ACC112 (cell line): Measurements from ENCODE around the gene RASL12.

Experiments
- H2AFZ ChIP-seq: fragments of 200-600 bp; sonication (generic); one replicate; pipeline ENCODE4 v1.6.0; 2017; ENCODE audit warnings: antibody characterized with exemption, low read length; ENCODE audit not compliant: unreplicated experiment
- H3K27ac ChIP-seq: fragments of 200-600 bp; sonication (generic); 2 replicates; pipeline ENCODE4 v1.5.1; 2014; ENCODE audit warnings: low read depth, mild to moderate bottlenecking, antibody characterized with exemption, low read length, moderate library complexity
- H3K27me3 ChIP-seq: fragments of 200-600 bp; sonication (generic); 2 replicates; pipeline ENCODE4 v1.6.1; 2014; ENCODE audit warnings: mild to moderate bottlenecking, antibody characterized with exemption, low read length, moderate library complexity, mixed read lengths; ENCODE audit not compliant: insufficient read depth
- H3K36me3 ChIP-seq: fragments of 200-600 bp; sonication (generic); 2 replicates; pipeline ENCODE4 v1.6.1; 2016; ENCODE audit warnings: mild to moderate bottlenecking, antibody characterized with exemption, low read length, moderate library complexity, mixed read lengths; ENCODE audit not compliant: insufficient read depth
- H3K4me1 ChIP-seq: fragments of 200-600 bp; sonication (generic); one replicate; pipeline ENCODE4 v1.6.1; 2016; ENCODE audit warnings: low read length, mixed read lengths; ENCODE audit not compliant: insufficient read depth, unreplicated experiment, control insufficient read depth
- H3K4me3 ChIP-seq: fragments of 200-600 bp; sonication (generic); 2 replicates; pipeline ENCODE4 v1.5.1; 2014; ENCODE audit warnings: mild to moderate bottlenecking, low read depth, low read length
- H3K79me2 ChIP-seq: fragments of 200-600 bp; sonication (generic); one replicate; pipeline ENCODE4 v1.6.0; 2016; ENCODE audit warnings: low read length; ENCODE audit not compliant: control insufficient read depth, unreplicated experiment, insufficient read depth

RASL12 gene

GRCh38 chr15:65084500-65085206, 16.9 kb upstream of the RASL12 start:
- H3K79me2 ChIP-seq = no peaks in the 10 kb centered on the region
- H3K4me1 ChIP-seq = peaks cover 4% of the 10 kb centered on the region
- H2AFZ ChIP-seq = no peak overlapping the region
- H3K27me3 ChIP-seq = peaks cover 24% of the 10 kb centered on the region
- no peak overlapping the region for H3K4me3 ChIP-seq
- H3K36me3 ChIP-seq = no peaks in the 10 kb centered on the region
- H3K27ac ChIP-seq = no peak overlapping the region

GRCh38 chr15:65083262-65083701, 15.5 kb upstream of the RASL12 start:
- H3K27ac ChIP-seq = no peak overlapping the region
- H3K4me1 ChIP-seq = peaks cover 4% of the 10 kb centered on the region
- H3K36me3 ChIP-seq = no peaks in the 10 kb centered on the region
- H2AFZ ChIP-seq = no peak overlapping the region
- no peak overlapping the region for H3K4me3 ChIP-seq
- no peaks in the 10 kb centered on the region for H3K79me2 ChIP-seq
- H3K27me3 ChIP-seq = peaks cover 24% of the 10 kb centered on the region

GRCh38 chr15:65082303-65082953, 14.6 kb upstream of the RASL12 start:
- Histone ChIP-seq H2AFZ (no peak overlapping the region), H3K4me3 (no peak overlapping the region)

GRCh38 chr15:65081758-65082157, 14.0 kb upstream of the RASL12 start:
- H3K27me3 ChIP-seq = peaks cover 30% of the 10 kb centered on the region
- peaks cover 4% of the 10 kb centered on the region for H3K4me1 ChIP-seq
- no peak overlapping the region for H2AFZ ChIP-seq
- H3K36me3 ChIP-seq = no peaks in the 10 kb centered on the region
- H3K27ac ChIP-seq = no peak overlapping the region
- no peaks in the 10 kb centered on the region for H3K79me2 ChIP-seq
- H3K4me3 ChIP-seq = no peak overlapping the region

More at GRCh38 chr15:65082303-65082953, 14.6 kb upstream of the RASL12 start:
- peaks cover 28% of the 10 kb centered on the region for H3K27me3 ChIP-seq
- no peaks in the 10 kb centered on the region for H3K79me2 ChIP-seq
- H3K36me3 ChIP-seq = no peaks in the 10 kb centered on the region
- H3K4me1 ChIP-seq = peaks cover 4% of the 10 kb centered on the region
- no peak overlapping the region for H3K27ac ChIP-seq

- no peak overlapping the region for H2AFZ ChIP-seq
- H3K27ac ChIP-seq = no peak overlapping the region
- peaks cover 30% of the 10 kb centered on the region for H3K27me3 ChIP-seq
- H3K4me3 ChIP-seq = no peak overlapping the region
- no peaks in the 10 kb centered on the region for H3K79me2 ChIP-seq
- H3K4me1 ChIP-seq = peaks cover 4% of the 10 kb centered on the region
- H3K36me3 ChIP-seq = no peaks in the 10 kb centered on the region
Measured at GRCh38 chr15:65081270-65081669, 13.5 kb upstream of the RASL12 start.

- Histone ChIP-seq H2AFZ (no peak overlapping the region), H3K4me1 (peaks cover 2% of the 10 kb centered on the region), H3K36me3 (no peaks in the 10 kb centered on the region), H3K27me3 (peaks cover 30% of the 10 kb centered on the region), H3K27ac (no peak overlapping the region), H3K79me2 (no peaks in the 10 kb centered on the region), H3K4me3 (no peak overlapping the region)
Measured at GRCh38 chr15:65079580-65079979, 11.8 kb upstream of the RASL12 start.

- no peaks in the 10 kb centered on the region for H3K36me3 ChIP-seq
- peaks cover 23% of the 10 kb centered on the region for H3K27me3 ChIP-seq
- H3K79me2 ChIP-seq = no peaks in the 10 kb centered on the region
- no peak overlapping the region for H3K27ac ChIP-seq
- H2AFZ ChIP-seq = no peak overlapping the region
- no peak overlapping the region for H3K4me3 ChIP-seq
- H3K4me1 ChIP-seq = no peaks in the 10 kb centered on the region
Measured at GRCh38 chr15:65077981-65078352, 10.2 kb upstream of the RASL12 start.

- Histone ChIP-seq H3K4me3 (no peak overlapping the region), H3K36me3 (no peaks in the 10 kb centered on the region), H3K27me3 (peaks cover 18% of the 10 kb centered on the region), H3K27ac (no peak overlapping the region), H3K79me2 (no peaks in the 10 kb centered on the region), H2AFZ (no peak overlapping the region), H3K4me1 (peaks cover under 1% of the 10 kb centered on the region)
Measured at GRCh38 chr15:65077291-65077980, 9.6 kb upstream of the RASL12 start.

GRCh38 chr15:65076486-65077290, 8.9 kb upstream of the RASL12 start, which contains the start of gene KBTBD13:
Gene KBTBD13 (plus strand): TSS chr15:65076746. CDS start chr15:65076816, 70 bp downstream.
- H3K4me1 ChIP-seq = peaks cover 7% of the 10 kb centered on the region
- no peak within 1 kb of the TSS for H3K27ac ChIP-seq
- H3K27me3 ChIP-seq = peaks cover 15% of the 10 kb centered on the region; the same call in 1 of the 2 replicates
- H3K36me3 ChIP-seq = no peaks in the 10 kb centered on the region
- H3K79me2 ChIP-seq = no peaks in the 10 kb centered on the region
- H2AFZ ChIP-seq = no peak within 1 kb of the TSS
- H3K4me3 ChIP-seq = no peak within 1 kb of the TSS
